Endometrial microvascular endothelial cells (primary cell): ENCODE data around the gene GPC4. TPM values are rescaled to one million over a fixed set of nuclear protein-coding genes. Genes with fewer than 3 reads are reported as not detected.

Experiments
- in situ Hi-C: cut with HindIII; loops from 2 replicates; pipeline ENCODE4 v1.10.0; 2017; ENCODE audit warnings: low sequenced_read_pairs, low pct_unique_long_range_greater_than_20kb; ENCODE audit errors: inconsistent ontology term
- total RNA-seq: library from RNA; depleted of rRNA; stranded (reverse); fragments of >200 nt; gene quantifications from one replicate; pipeline ENCODE4 v1.2.3, GENCODE V29; 2015; ENCODE audit errors: inconsistent ontology term

The GPC4 gene
- total RNA-seq, 1 donor from 2014 or later, result under 0.01 TPM

GRCh38 chrX:133375615-133376340 is 39.5 kb downstream of the GPC4 start:
- in situ Hi-C loops, result no loop called here

- in situ Hi-C loops, result no loop called here
These were observed 40.4 kb downstream of the GPC4 start for GRCh38 chrX:133374874-133375387.

GRCh38 chrX:133373386-133374079 is 41.8 kb downstream of the GPC4 start:
- in situ Hi-C loops, result no loop called here

- in situ Hi-C loops, result no loop called here
These were observed 44.5 kb downstream of the GPC4 start for GRCh38 chrX:133370696-133371275.

- in situ Hi-C loops, result no loop called here
These were observed 46.2 kb downstream of the GPC4 start for GRCh38 chrX:133369065-133369464.

GRCh38 chrX:133366735-133367134 is 48.6 kb downstream of the GPC4 start:
- in situ Hi-C loops, result no loop called here

GRCh38 chrX:133365871-133366611 is 49.2 kb downstream of the GPC4 start:
- in situ Hi-C loops, result no loop called here

- in situ Hi-C loops, result no loop called here
These were observed 50.4 kb downstream of the GPC4 start for GRCh38 chrX:133364865-133365264.

GRCh38 chrX:133364196-133364595 is 51.1 kb downstream of the GPC4 start:
- in situ Hi-C loops, result no loop called here

GRCh38 chrX:133362538-133362937 is 52.8 kb downstream of the GPC4 start:
- in situ Hi-C loops, result no loop called here

GRCh38 chrX:133359466-133359865 is 55.8 kb downstream of the GPC4 start:
- in situ Hi-C loops, result no loop called here

GRCh38 chrX:133353233-133353632 is 62.1 kb downstream of the GPC4 start:
- in situ Hi-C loops, result no loop called here

GRCh38 chrX:133350751-133351150 is 64.5 kb downstream of the GPC4 start:
- in situ Hi-C loops, result no loop called here

- in situ Hi-C loops, result no loop called here
These were observed 69.3 kb downstream of the GPC4 start for GRCh38 chrX:133346026-133346425.

- in situ Hi-C loops, result no loop called here
These were observed 75.7 kb downstream of the GPC4 start for GRCh38 chrX:133339566-133339965.

- in situ Hi-C loops, result no loop called here
These were observed 78.0 kb downstream of the GPC4 start for GRCh38 chrX:133337250-133337649.

GRCh38 chrX:133335027-133335426 is 80.3 kb downstream of the GPC4 start:
- in situ Hi-C loops, result no loop called here

GRCh38 chrX:133333154-133333750 is 82.0 kb downstream of the GPC4 start:
- in situ Hi-C loops, result no loop called here

- in situ Hi-C loops, result no loop called here
These were observed 82.6 kb downstream of the GPC4 start for GRCh38 chrX:133332737-133333136.
